ENCODE measurements around the gene MECP2. TPM values are rescaled to one million over a fixed set of nuclear protein-coding genes. Genes with fewer than 3 reads are reported as not detected.
A peak's percentile ranks its signal among the peaks of the same experiment; 100 is the strongest.

The MECP2 gene
- total RNA-seq, 1 experiment from 2014 or later = 88.9 TPM

DNA sequence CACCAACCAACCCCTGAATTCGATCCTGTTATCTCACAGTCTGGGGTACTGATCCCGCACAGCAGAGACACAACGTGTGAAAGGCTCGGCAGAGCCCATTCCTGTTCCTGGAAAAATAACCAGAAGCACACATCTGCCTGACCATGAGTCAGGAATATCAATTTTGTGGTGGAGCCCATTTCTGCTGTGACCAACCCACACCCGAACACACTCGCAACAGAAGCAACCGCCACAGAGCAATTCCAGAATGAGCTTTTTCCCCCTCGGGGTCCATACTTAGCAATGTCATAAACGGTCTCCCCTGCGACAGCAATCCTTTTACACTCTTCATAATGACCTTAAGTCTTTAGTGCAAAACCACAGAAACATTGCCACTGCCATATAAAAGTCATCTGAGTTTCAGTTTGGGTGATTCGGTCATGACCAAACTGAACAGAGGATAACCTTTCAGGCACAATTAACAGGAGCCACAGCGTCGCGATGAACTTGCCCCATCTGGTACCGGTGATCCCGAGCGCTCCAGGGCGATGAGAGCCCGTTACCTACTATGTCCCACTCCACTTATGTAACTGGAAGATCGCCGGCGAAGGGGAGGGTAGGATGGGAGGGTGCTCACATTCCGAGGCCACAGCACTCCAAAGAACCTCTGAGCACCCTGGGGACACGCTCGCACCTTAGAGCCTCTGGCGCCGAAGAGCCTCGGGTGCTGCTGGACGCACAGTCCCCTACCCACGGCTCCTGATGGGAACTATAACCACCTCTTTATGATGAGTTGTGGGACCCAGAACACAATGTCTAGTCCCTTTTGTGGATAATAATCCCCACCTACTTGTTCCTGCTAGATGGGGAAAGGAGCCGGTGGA lies 1.1 kb downstream of the MECP2 start:
- Histone ChIP-seq H3K27me3 (ENCODE audit: control insufficient read depth, insufficient read depth, low read length) (peaks cover 5% of the 10 kb centered on the region; the same call in 1 of the 2 replicates), H3K36me3 (ENCODE audit: control insufficient read depth, insufficient read depth, low read length) (peaks cover 5% of the 10 kb centered on the region), H3K9me3 (ENCODE audit: control insufficient read depth, insufficient read depth, low read depth, low read length) (no peaks in the 10 kb centered on the region), H3K27ac (ENCODE audit: low read length) (peak overlapping the region; percentile 90), H3K4me3 (ENCODE audit: low read depth in 2 of 2, low read length in 2 of 2) (peak overlapping the region; percentile 88 to 94), H3K4me1 (ENCODE audit: control insufficient read depth, insufficient read depth, low read length) (peaks cover 53% of the 10 kb centered on the region)
- TF ChIP-seq, protein P1, sequence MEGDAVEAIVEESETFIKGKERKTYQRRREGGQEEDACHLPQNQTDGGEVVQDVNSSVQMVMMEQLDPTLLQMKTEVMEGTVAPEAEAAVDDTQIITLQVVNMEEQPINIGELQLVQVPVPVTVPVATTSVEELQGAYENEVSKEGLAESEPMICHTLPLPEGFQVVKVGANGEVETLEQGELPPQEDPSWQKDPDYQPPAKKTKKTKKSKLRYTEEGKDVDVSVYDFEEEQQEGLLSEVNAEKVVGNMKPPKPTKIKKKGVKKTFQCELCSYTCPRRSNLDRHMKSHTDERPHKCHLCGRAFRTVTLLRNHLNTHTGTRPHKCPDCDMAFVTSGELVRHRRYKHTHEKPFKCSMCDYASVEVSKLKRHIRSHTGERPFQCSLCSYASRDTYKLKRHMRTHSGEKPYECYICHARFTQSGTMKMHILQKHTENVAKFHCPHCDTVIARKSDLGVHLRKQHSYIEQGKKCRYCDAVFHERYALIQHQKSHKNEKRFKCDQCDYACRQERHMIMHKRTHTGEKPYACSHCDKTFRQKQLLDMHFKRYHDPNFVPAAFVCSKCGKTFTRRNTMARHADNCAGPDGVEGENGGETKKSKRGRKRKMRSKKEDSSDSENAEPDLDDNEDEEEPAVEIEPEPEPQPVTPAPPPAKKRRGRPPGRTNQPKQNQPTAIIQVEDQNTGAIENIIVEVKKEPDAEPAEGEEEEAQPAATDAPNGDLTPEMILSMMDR (IDR thresholded peaks at IDR 0.05) = no peak
- no peak for TF ChIP-seq TCF7L2 (IDR thresholded peaks at IDR 0.05; ENCODE audit: low read depth, low read length)
- no peak for TF ChIP-seq POLR2AphosphoS5 (IDR thresholded peaks at IDR 0.05; ENCODE audit: low read depth, low read length)
- TF ChIP-seq, protein P2, sequence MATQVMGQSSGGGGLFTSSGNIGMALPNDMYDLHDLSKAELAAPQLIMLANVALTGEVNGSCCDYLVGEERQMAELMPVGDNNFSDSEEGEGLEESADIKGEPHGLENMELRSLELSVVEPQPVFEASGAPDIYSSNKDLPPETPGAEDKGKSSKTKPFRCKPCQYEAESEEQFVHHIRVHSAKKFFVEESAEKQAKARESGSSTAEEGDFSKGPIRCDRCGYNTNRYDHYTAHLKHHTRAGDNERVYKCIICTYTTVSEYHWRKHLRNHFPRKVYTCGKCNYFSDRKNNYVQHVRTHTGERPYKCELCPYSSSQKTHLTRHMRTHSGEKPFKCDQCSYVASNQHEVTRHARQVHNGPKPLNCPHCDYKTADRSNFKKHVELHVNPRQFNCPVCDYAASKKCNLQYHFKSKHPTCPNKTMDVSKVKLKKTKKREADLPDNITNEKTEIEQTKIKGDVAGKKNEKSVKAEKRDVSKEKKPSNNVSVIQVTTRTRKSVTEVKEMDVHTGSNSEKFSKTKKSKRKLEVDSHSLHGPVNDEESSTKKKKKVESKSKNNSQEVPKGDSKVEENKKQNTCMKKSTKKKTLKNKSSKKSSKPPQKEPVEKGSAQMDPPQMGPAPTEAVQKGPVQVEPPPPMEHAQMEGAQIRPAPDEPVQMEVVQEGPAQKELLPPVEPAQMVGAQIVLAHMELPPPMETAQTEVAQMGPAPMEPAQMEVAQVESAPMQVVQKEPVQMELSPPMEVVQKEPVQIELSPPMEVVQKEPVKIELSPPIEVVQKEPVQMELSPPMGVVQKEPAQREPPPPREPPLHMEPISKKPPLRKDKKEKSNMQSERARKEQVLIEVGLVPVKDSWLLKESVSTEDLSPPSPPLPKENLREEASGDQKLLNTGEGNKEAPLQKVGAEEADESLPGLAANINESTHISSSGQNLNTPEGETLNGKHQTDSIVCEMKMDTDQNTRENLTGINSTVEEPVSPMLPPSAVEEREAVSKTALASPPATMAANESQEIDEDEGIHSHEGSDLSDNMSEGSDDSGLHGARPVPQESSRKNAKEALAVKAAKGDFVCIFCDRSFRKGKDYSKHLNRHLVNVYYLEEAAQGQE (IDR thresholded peaks at IDR 0.05; ENCODE audit: insufficient read depth in 1 of 2, low read depth in 2 of 2, low read length in 1 of 2) = no peak
- no peak for TF ChIP-seq SIN3A (IDR thresholded peaks at IDR 0.05; ENCODE audit: borderline replicate concordance, insufficient read depth, low read depth, low read length)
- POLR2A ChIA-PET = no interaction called here
- DNase-seq (ENCODE audit: low read depth, low spot score) (no peak), ATAC-seq (peak; percentile 4)
- CTCF ChIA-PET = interaction anchor here (0.7 kb wide), 1 partner anchor 254 kb away, joined by 7 read pairs; no protein-coding TSS in a partner anchor
- no TSS peak for BruUV-seq (replicated peaks)
- in situ Hi-C loops (cut with HindIII; ENCODE audit: low pct_unique_long_range_greater_than_20kb, low sequenced_read_pairs) (no loop called here), intact Hi-C loops (cut with micrococcal nuclease; ENCODE audit: unreplicated experiment) (no loop called here)

DNA sequence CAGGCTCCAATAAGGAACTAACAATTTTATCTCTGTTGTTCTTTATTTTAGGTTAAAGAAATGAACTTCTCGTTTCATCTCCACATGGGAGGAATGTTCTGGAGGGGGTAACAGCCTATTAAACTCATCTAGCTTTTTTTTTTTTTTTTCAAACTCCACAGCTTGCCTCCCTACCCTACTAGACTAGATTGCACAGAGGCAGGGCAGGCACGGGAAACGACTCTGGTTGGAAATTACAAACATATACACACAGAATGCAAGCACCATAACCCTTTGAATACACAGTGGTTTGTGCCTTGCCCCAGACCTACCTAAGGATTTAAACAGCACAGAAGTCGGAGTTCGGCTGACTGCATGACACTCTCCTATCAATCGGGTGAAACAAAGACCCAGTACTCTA lies 2.7 kb downstream of the MECP2 start:
- ATAC-seq (no peak), DNase-seq (ENCODE audit: low read depth, low spot score) (no peak)
- TF ChIP-seq SIN3A (IDR thresholded peaks at IDR 0.05; ENCODE audit: borderline replicate concordance, insufficient read depth, low read depth, low read length) = no peak
- no peak for TF ChIP-seq POLR2AphosphoS5 (IDR thresholded peaks at IDR 0.05; ENCODE audit: low read depth, low read length)
- TF ChIP-seq, protein P2 (IDR thresholded peaks at IDR 0.05; ENCODE audit: insufficient read depth in 1 of 2, low read depth in 2 of 2, low read length in 1 of 2) = no peak
- TF ChIP-seq, protein P1 (IDR thresholded peaks at IDR 0.05) = no peak
- TF ChIP-seq TCF7L2 (IDR thresholded peaks at IDR 0.05; ENCODE audit: low read depth, low read length) = no peak
- no peaks in the 10 kb centered on the region for H3K27me3 ChIP-seq (ENCODE audit: control insufficient read depth, insufficient read depth, low read length)
- peak overlapping the region; percentile 88 to 94; a peak in 3 of 4 replicates for H3K4me3 ChIP-seq (ENCODE audit: low read depth in 2 of 2, low read length in 2 of 2)
- H3K27ac ChIP-seq (ENCODE audit: low read length) = peak overlapping the region; percentile 90
- intact Hi-C loops (cut with micrococcal nuclease; ENCODE audit: unreplicated experiment) (no loop called here), in situ Hi-C loops (cut with HindIII; ENCODE audit: low pct_unique_long_range_greater_than_20kb, low sequenced_read_pairs) (no loop called here)
- H3K36me3 ChIP-seq (ENCODE audit: control insufficient read depth, insufficient read depth, low read length) = peaks cover 5% of the 10 kb centered on the region
- H3K9me3 ChIP-seq (ENCODE audit: control insufficient read depth, insufficient read depth, low read depth, low read length) = no peaks in the 10 kb centered on the region
- H3K4me1 ChIP-seq (ENCODE audit: control insufficient read depth, insufficient read depth, low read length) = peaks cover 54% of the 10 kb centered on the region
- BruUV-seq (replicated peaks) = no TSS peak
- ChIA-PET POLR2A (interaction anchor here (0.6 to 0.7 kb wide), 2 partner anchors 20 to 41 kb away, joined by 3 to 4 read pairs; no protein-coding TSS in a partner anchor), CTCF (no interaction called here)
